Panc1 (cell line): ENCODE results near the gene ITGB5. TPM values are rescaled to one million over a fixed set of nuclear protein-coding genes. Genes with fewer than 3 reads are reported as not detected.
A peak's percentile ranks its signal among the peaks of the same experiment; 100 is the strongest.

Experiments
- ATAC-seq: fragments of 200-7000 bp; cut with Tn5 transposase; 2 replicates; pipeline ENCODE4 v1.9.1; 2020; ENCODE audit warnings: mild to moderate bottlenecking, moderate library complexity
- BruUV-seq: library from RNA; stranded (reverse); fragments of 400-500 nt; replicated peaks from 2 replicates; lab custom pipeline; 2021; lab: Mats Ljungman, UMichigan
- CTCF ChIA-PET: fragments of 300-600 bp; sonication (Branson Sonifier 250); formaldehyde crosslinking; loops from one replicate; lab custom pipeline; 2022; ENCODE audit warnings: antibody characterized with exemption; lab: Charles Lee
- POLR2A ChIA-PET: fragments of 300-600 bp; sonication (Branson Sonifier 250); formaldehyde crosslinking; loops from one replicate; lab custom pipeline; 2022; ENCODE audit warnings: antibody characterized with exemption; lab: Charles Lee
- DNase-seq: peaks from one replicate; pipeline ENCODE4 v3.0.0-alpha.2; 2010; ENCODE audit warnings: low read depth, low spot score
- H3K27ac ChIP-seq: 2 replicates; pipeline ENCODE4 v1.5.1; 2011; ENCODE audit warnings: mild to moderate bottlenecking, low read length, inconsistent platforms
- H3K27me3 ChIP-seq: fragments of 200-500 bp; sonication (Bioruptor generic); 2 replicates; pipeline ENCODE4 v1.6.0; 2014; ENCODE audit warnings: low read length, inconsistent platforms; ENCODE audit not compliant: control insufficient read depth, insufficient read depth
- H3K36me3 ChIP-seq: fragments of 200-500 bp; sonication (Bioruptor generic); 2 replicates; pipeline ENCODE4 v1.5.1; 2014; ENCODE audit warnings: inconsistent platforms, mild to moderate bottlenecking, low read length, moderate library complexity; ENCODE audit not compliant: control insufficient read depth, insufficient read depth
- H3K4me1 ChIP-seq: 2 replicates; pipeline ENCODE4 v1.5.1; 2011; ENCODE audit warnings: inconsistent platforms, mild to moderate bottlenecking, low read length, moderate library complexity; ENCODE audit not compliant: control insufficient read depth, insufficient read depth
- H3K4me3 ChIP-seq, 2 experiments: 2 replicates each; pipeline ENCODE4 v1.5.1; 2011 to 2012; ENCODE audit warnings: low read depth in 2 of 2, low read length in 2 of 2, mild to moderate bottlenecking in 2 of 2, inconsistent platforms in 1 of 2, moderate library complexity in 1 of 2
- H3K9me3 ChIP-seq: fragments of 200-500 bp; sonication (Bioruptor generic); 2 replicates; pipeline ENCODE4 v1.5.1; 2014; ENCODE audit warnings: low read depth, mild to moderate bottlenecking, inconsistent platforms, low read length, moderate library complexity; ENCODE audit not compliant: control insufficient read depth, insufficient read depth
- CTCF ChIP-seq: fragments of 450-650 bp; IDR thresholded peaks from 2 replicates; pipeline ENCODE4 v1.5.1; 2017; ENCODE audit warnings: mild to moderate bottlenecking
- POLR2AphosphoS5 ChIP-seq: IDR thresholded peaks from 2 replicates; pipeline ENCODE4 v1.6.1; 2012; ENCODE audit warnings: mild to moderate bottlenecking, low read depth, low read length, moderate library complexity
- REST ChIP-seq, 2 experiments: IDR thresholded peaks; 2 replicates each; pipeline ENCODE4 v1.6.1; 2011 to 2012; ENCODE audit warnings: low read depth in 2 of 2, control low read depth in 1 of 2, low read length in 1 of 2, mild to moderate bottlenecking in 1 of 2, moderate library complexity in 1 of 2; ENCODE audit not compliant: insufficient read depth in 1 of 2
- SIN3A ChIP-seq: IDR thresholded peaks from 2 replicates; pipeline ENCODE4 v1.6.1; 2012; ENCODE audit warnings: low read depth, mild to moderate bottlenecking, low read length, moderate library complexity, borderline replicate concordance; ENCODE audit not compliant: insufficient read depth
- TCF7L2 ChIP-seq: IDR thresholded peaks from 2 replicates; pipeline ENCODE4 v1.6.1; 2011; ENCODE audit warnings: mild to moderate bottlenecking, low read depth, low read length, inconsistent platforms
- in situ Hi-C: cut with HindIII; loops from 2 replicates; pipeline ENCODE4 v1.10.0; 2016; ENCODE audit warnings: low sequenced_read_pairs, low pct_unique_long_range_greater_than_20kb
- intact Hi-C: fragments of 100-400 bp; cut with micrococcal nuclease; formaldehyde crosslinking; loops from one replicate; pipeline ENCODE4 v1.10.0; 2022; ENCODE audit not compliant: unreplicated experiment
- total RNA-seq: library from RNA; stranded (reverse); gene quantifications from one replicate; pipeline ENCODE4 v1.2.1, GENCODE V29; 2021; ENCODE audit not compliant: unreplicated experiment

The ITGB5 gene
- total RNA-seq, 1 experiment from 2014 or later: 446 TPM

GRCh38 chr3:124856677-124857076, 30.5 kb downstream of the ITGB5 start:
- ChIA-PET CTCF (no interaction called here), POLR2A (no interaction called here)
- DNase-seq (no peak), ATAC-seq (no peak)
- Histone ChIP-seq H3K27me3 (no peaks in the 10 kb centered on the region), H3K36me3 (peaks cover 5% of the 10 kb centered on the region), H3K27ac (peak overlapping the region; percentile 44; the same call in 1 of the 2 replicates), H3K4me1 (peaks cover 31% of the 10 kb centered on the region), H3K9me3 (no peaks in the 10 kb centered on the region), H3K4me3 (no peak overlapping the region)
- TF ChIP-seq POLR2AphosphoS5 (no peak), CTCF (no peak), REST (IDR thresholded peaks at IDR 0.05; ENCODE audit: insufficient read depth in 1 of 2, low read depth in 2 of 2, low read length in 1 of 2) (no peak), TCF7L2 (no peak), SIN3A (no peak)
- no TSS peak for BruUV-seq
- intact Hi-C loops: no loop called here
- in situ Hi-C loops: no loop called here

GRCh38 chr3:124854009-124854408, 33.2 kb downstream of the ITGB5 start:
- no peak for ATAC-seq

More at GRCh38 chr3:124854009-124854408, 33.2 kb downstream of the ITGB5 start:
- Histone ChIP-seq H3K27ac (no peak overlapping the region; the same call in 1 of the 2 replicates), H3K4me1 (peaks cover 5% of the 10 kb centered on the region), H3K27me3 (no peaks in the 10 kb centered on the region), H3K4me3 (no peak overlapping the region), H3K9me3 (no peaks in the 10 kb centered on the region), H3K36me3 (peaks cover 5% of the 10 kb centered on the region; the same call in 1 of the 2 replicates)
- ChIA-PET POLR2A (no interaction called here), CTCF (no interaction called here)
- DNase-seq: no peak
- no peak for TF ChIP-seq TCF7L2
- TF ChIP-seq CTCF: no peak
- no peak for TF ChIP-seq SIN3A
- TF ChIP-seq POLR2AphosphoS5: no peak
- no peak for TF ChIP-seq REST (IDR thresholded peaks at IDR 0.05; ENCODE audit: insufficient read depth in 1 of 2, low read depth in 2 of 2, low read length in 1 of 2)
- intact Hi-C loops: no loop called here
- no TSS peak for BruUV-seq
- in situ Hi-C loops: no loop called here
